ENCODE data around the gene BATF2.

BATF2 gene

DNA sequence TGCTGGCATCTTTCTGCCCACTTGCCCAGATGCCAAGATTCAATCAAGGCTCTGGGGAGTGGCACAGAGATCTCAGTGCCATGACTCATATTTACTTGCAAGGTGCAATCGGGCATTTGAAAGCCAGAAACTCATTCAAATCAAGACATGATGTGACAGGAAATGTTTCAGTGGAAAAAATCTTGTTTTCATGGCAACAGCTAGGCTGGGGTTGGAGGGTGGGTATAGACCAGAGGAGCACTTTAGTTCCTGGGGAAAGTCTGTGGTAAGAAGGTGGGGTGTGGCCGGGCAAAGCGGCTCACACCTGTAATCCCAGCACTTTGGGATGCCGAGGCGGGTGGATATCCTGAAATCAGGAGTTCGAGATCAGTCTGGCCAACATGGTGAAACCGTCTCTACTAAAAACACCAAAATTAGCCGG lies 26.0 kb downstream of the BATF2 start:
- Mint-ChIP-seq H3K4me3 (no peak overlapping the region), H3K9me3 (no peaks in the 10 kb centered on the region), H3K36me3 (ENCODE audit: low read depth) (no peaks in the 10 kb centered on the region)

GRCh38 chr11:64969209-64969608 lies 27.6 kb downstream of the BATF2 start:
- no peaks in the 10 kb centered on the region for H3K4me1 Mint-ChIP-seq (ENCODE audit: low read depth)
- H3K4me3 Mint-ChIP-seq = no peak overlapping the region
- no peak overlapping the region for H3K27ac Mint-ChIP-seq
- H3K36me3 Mint-ChIP-seq (ENCODE audit: low read depth) = no peaks in the 10 kb centered on the region
- intact Hi-C loops (cut with micrococcal nuclease) = no loop called here
- H3K27me3 Mint-ChIP-seq = peaks cover 43% of the 10 kb centered on the region
- no peaks in the 10 kb centered on the region for H3K9me3 Mint-ChIP-seq

More for the DNA sequence above, 26.0 kb downstream of the BATF2 start:
- peaks cover 47% of the 10 kb centered on the region for H3K27me3 Mint-ChIP-seq
- no peaks in the 10 kb centered on the region for H3K4me1 Mint-ChIP-seq (ENCODE audit: low read depth)
- intact Hi-C loops (cut with micrococcal nuclease) = no loop called here
- no peak overlapping the region for H3K27ac Mint-ChIP-seq

GRCh38 chr11:64967375-64967774 lies 29.4 kb downstream of the BATF2 start:
- H3K27ac Mint-ChIP-seq = no peak overlapping the region
- intact Hi-C loops (cut with micrococcal nuclease) = no loop called here

GRCh38 chr11:64963072-64963631 lies 33.6 kb downstream of the BATF2 start:
- H3K27ac Mint-ChIP-seq = no peak overlapping the region
- H3K4me1 Mint-ChIP-seq (ENCODE audit: low read depth) = no peaks in the 10 kb centered on the region
- peaks cover 6% of the 10 kb centered on the region for H3K27me3 Mint-ChIP-seq

More at GRCh38 chr11:64967375-64967774, 29.4 kb downstream of the BATF2 start:
- Mint-ChIP-seq H3K9me3 (no peaks in the 10 kb centered on the region), H3K36me3 (ENCODE audit: low read depth) (no peaks in the 10 kb centered on the region), H3K4me3 (no peak overlapping the region), H3K27me3 (peaks cover 31% of the 10 kb centered on the region), H3K4me1 (ENCODE audit: low read depth) (no peaks in the 10 kb centered on the region)

DNA sequence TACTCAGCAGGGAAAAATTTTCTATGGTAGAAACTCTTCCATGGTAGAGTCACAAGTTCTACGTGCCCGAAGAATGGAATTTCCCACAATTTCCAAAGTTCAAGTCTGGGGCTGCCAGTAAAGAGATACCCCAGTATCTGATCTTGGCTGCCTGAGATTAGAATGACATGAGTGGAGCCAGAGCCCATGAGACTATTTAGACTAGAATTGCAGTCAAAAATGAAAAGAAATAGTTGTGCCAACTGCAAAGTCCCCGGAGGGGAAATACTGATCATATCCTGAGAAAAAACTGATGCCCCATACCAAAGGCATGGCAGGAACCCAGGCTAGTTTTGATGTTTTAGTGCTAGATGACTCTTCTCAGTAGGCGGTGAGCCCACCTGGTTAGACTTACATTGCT lies 36.1 kb downstream of the BATF2 start:
- peaks cover 10% of the 10 kb centered on the region for H3K27me3 Mint-ChIP-seq
- no peak overlapping the region for H3K4me3 Mint-ChIP-seq
- H3K27ac Mint-ChIP-seq = no peak overlapping the region
- intact Hi-C loops (cut with micrococcal nuclease) = no loop called here
- H3K4me1 Mint-ChIP-seq (ENCODE audit: low read depth) = no peaks in the 10 kb centered on the region
- no peaks in the 10 kb centered on the region for H3K36me3 Mint-ChIP-seq (ENCODE audit: low read depth)
- H3K9me3 Mint-ChIP-seq = no peaks in the 10 kb centered on the region

More at GRCh38 chr11:64963072-64963631, 33.6 kb downstream of the BATF2 start:
- no peaks in the 10 kb centered on the region for H3K9me3 Mint-ChIP-seq
- no peak overlapping the region for H3K4me3 Mint-ChIP-seq
- intact Hi-C loops (cut with micrococcal nuclease) = no loop called here
- no peaks in the 10 kb centered on the region for H3K36me3 Mint-ChIP-seq (ENCODE audit: low read depth)

GRCh38 chr11:64959498-64959897 lies 37.3 kb downstream of the BATF2 start:
- no peak overlapping the region for H3K4me3 Mint-ChIP-seq
- no peak overlapping the region for H3K27ac Mint-ChIP-seq
- intact Hi-C loops (cut with micrococcal nuclease) = no loop called here
- H3K4me1 Mint-ChIP-seq (ENCODE audit: low read depth) = no peaks in the 10 kb centered on the region
- H3K9me3 Mint-ChIP-seq = no peaks in the 10 kb centered on the region
- no peaks in the 10 kb centered on the region for H3K36me3 Mint-ChIP-seq (ENCODE audit: low read depth)
- H3K27me3 Mint-ChIP-seq = peaks cover 10% of the 10 kb centered on the region

- Mint-ChIP-seq H3K27me3 (peaks cover 23% of the 10 kb centered on the region), H3K36me3 (ENCODE audit: low read depth) (no peaks in the 10 kb centered on the region), H3K4me3 (no peak overlapping the region), H3K4me1 (ENCODE audit: low read depth) (no peaks in the 10 kb centered on the region), H3K27ac (no peak overlapping the region), H3K9me3 (no peaks in the 10 kb centered on the region)
- intact Hi-C loops (cut with micrococcal nuclease) = no loop called here
Observed at GRCh38 chr11:64954201-64954600, 42.6 kb downstream of the BATF2 start.

DNA sequence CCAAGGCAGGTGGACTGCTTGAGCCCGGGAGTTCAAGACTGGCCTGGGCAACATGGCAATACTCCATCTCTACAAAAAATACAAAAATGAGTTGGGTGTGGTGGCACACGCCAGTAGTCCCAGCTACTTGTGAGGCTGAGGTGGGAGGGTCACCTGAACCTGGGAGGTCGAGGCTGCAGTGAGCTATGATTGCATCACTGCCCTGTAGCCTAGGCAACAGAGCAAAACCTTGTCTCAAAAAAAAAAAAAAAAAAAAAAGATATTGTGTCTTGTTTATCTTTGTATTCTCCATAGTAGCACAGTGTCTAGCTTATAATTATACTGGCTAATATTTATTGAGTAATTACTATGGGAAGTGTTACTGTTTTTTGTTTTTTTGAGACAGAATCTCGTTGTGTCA lies 45.2 kb downstream of the BATF2 start:
- intact Hi-C loops (cut with micrococcal nuclease) = no loop called here
- H3K27ac Mint-ChIP-seq = no peak overlapping the region
- peaks cover 17% of the 10 kb centered on the region for H3K27me3 Mint-ChIP-seq
- no peaks in the 10 kb centered on the region for H3K36me3 Mint-ChIP-seq (ENCODE audit: low read depth)
- H3K4me3 Mint-ChIP-seq = no peak overlapping the region
- H3K9me3 Mint-ChIP-seq = no peaks in the 10 kb centered on the region
- peaks cover 5% of the 10 kb centered on the region for H3K4me1 Mint-ChIP-seq (ENCODE audit: low read depth)

GRCh38 chr11:64947208-64947814 lies 49.5 kb downstream of the BATF2 start:
- peaks cover 18% of the 10 kb centered on the region for H3K27me3 Mint-ChIP-seq
- H3K4me1 Mint-ChIP-seq (ENCODE audit: low read depth) = peaks cover 5% of the 10 kb centered on the region
- intact Hi-C loops (cut with micrococcal nuclease) = no loop called here
- no peak overlapping the region for H3K27ac Mint-ChIP-seq
- no peaks in the 10 kb centered on the region for H3K36me3 Mint-ChIP-seq (ENCODE audit: low read depth)
- no peaks in the 10 kb centered on the region for H3K9me3 Mint-ChIP-seq
- H3K4me3 Mint-ChIP-seq = no peak overlapping the region

All from dendritic cell treated with granulocyte-macrophage colony-stimulating factor and Interleukin-4, amounts not matched to agents 40 ng/mL and 50 ng/mL, for 4 days (primary cell).